ENCODE data around the gene KIAA0232. TPM values are rescaled to one million over a fixed set of nuclear protein-coding genes. Genes with fewer than 3 reads are reported as not detected.

KIAA0232 gene
- total and polyA plus RNA-seq, 9 of the 15 experiments (the other 6 are each of a cell fraction or from before 2014, with no cell fraction given) = 3.5 to 17.4 (median 13.0) TPM

DNA sequence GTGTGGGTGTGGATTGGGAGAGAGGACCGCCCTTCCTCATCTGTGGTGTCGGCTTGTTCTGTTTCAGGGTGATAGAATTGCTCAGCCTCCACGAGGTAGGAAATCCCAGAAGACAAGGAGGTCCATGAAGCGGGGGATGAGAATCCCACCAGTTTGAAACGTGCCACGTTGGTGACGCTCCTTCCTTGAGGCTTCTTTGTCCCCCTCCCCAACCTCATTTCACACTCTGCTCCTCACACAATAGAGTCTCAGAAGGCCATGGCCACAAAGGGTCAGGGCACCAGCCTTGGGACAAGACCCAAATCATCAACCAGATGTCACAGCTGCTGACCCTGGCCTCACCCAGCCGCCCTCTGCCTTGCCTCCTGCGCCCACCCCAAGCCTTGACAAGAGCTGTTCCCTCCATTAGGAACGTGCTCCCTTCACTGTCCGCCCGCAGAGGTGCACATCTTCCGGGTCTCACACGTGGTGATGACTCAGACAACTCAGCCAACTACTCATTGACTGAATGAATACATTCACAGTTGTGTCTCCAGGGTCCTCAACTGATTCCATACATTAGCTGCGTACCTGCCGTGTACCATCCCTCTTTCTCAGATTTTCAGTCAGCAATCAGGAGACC is 48.3 kb upstream of the KIAA0232 start (continued):
- TF ChIP-seq FOXK1 (CRISPR knock-in tag; IDR thresholded peaks at IDR 0.05; ENCODE audit: borderline replicate concordance) = no peak
- no peak for TF ChIP-seq PHF8 (IDR thresholded peaks at IDR 0.05; ENCODE audit: borderline replicate concordance, low read length)
- TF ChIP-seq, protein P1, sequence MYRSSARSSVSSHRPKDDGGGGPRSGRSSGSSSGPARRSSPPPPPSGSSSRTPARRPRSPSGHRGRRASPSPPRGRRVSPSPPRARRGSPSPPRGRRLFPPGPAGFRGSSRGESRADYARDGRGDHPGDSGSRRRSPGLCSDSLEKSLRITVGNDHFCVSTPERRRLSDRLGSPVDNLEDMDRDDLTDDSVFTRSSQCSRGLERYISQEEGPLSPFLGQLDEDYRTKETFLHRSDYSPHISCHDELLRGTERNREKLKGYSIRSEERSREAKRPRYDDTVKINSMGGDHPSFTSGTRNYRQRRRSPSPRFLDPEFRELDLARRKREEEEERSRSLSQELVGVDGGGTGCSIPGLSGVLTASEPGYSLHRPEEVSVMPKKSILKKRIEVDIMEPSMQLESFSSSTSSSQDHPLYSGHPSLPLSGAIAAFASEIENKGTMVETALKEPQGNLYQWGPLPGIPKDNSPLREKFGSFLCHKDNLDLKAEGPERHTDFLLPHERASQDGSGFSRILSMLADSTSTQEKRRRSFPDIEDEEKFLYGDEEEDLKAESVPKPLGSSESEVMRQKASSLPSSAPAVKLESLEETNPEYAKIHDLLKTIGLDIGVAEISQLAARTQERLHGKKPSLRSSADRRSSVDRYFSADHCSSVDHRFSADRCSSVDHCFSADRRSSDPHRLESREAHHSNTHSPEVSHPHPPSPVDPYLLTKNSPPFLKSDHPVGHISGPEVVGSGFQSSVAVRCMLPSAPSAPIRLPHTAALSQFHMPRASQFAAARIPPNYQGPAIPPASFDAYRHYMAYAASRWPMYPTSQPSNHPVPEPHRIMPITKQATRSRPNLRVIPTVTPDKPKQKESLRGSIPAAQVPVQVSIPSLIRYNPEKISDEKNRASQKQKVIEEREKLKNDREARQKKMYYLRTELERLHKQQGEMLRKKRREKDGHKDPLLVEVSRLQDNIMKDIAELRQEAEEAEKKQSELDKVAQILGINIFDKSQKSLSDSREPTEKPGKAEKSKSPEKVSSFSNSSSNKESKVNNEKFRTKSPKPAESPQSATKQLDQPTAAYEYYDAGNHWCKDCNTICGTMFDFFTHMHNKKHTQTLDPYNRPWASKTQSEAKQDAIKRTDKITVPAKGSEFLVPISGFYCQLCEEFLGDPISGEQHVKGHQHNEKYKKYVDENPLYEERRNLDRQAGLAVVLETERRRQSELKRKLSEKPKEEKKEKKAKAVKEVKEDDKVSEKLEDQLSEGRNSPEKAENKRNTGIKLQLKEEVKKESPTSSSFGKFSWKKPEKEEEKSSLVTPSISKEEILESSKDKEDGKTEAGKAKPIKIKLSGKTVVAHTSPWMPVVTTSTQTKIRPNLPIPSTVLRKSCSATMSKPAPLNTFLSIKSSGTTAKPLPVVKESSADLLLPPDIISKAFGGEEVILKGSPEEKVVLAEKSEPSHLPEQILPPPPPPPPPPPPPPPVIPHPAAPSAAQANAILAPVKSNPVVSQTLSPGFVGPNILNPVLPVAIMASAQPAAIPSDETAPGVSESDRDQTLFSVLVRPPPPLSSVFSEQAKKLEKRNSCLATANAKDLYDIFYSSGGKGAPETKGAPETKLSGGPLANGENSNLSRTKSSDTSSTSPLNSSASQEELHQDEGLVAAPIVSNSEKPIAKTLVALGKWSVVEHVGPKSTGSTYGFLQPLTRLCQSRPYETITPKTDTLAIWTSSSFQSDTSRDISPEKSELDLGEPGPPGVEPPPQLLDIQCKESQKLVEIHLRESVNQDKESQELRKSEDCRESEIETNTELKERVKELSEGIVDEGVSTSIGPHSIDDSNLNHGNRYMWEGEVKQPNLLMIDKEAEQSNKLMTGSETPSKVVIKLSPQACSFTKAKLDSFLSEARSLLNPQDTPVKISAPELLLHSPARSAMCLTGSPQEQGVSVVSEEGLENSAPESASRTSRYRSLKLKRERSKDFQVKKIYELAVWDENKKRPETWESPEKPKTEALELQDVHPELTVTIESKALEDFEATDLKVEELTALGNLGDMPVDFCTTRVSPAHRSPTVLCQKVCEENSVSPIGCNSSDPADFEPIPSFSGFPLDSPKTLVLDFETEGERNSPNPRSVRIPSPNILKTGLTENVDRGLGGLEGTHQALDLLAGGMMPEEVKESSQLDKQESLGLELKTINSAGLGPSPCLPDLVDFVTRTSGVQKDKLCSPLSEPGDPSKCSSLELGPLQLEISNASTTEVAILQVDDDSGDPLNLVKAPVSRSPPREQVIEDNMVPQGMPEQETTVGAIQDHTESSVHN (IDR thresholded peaks at IDR 0.05; ENCODE audit: borderline replicate concordance in 1 of 2, low read depth in 1 of 2) = no peak
- no peak for TF ChIP-seq ZNF445 (CRISPR knock-in tag; IDR thresholded peaks at IDR 0.05; ENCODE audit: low read depth)
- no peak for TF ChIP-seq CCNT2 (IDR thresholded peaks at IDR 0.05; ENCODE audit: borderline replicate concordance, extremely low read depth, insufficient read length, low read depth, low read length)
- TF ChIP-seq CCAR2 (IDR thresholded peaks at IDR 0.05; ENCODE audit: low read depth, low read length) = no peak
- no peak for TF ChIP-seq CREB1 (IDR thresholded peaks at IDR 0.05)
- TF ChIP-seq CREB1 (CRISPR knock-in tag; IDR thresholded peaks at IDR 0.05) = no peak
- no peak for TF ChIP-seq NFATC3 (IDR thresholded peaks at IDR 0.05)
- TF ChIP-seq, protein P2, sequence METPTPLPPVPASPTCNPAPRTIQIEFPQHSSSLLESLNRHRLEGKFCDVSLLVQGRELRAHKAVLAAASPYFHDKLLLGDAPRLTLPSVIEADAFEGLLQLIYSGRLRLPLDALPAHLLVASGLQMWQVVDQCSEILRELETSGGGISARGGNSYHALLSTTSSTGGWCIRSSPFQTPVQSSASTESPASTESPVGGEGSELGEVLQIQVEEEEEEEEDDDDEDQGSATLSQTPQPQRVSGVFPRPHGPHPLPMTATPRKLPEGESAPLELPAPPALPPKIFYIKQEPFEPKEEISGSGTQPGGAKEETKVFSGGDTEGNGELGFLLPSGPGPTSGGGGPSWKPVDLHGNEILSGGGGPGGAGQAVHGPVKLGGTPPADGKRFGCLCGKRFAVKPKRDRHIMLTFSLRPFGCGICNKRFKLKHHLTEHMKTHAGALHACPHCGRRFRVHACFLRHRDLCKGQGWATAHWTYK (CRISPR knock-in tag; IDR thresholded peaks at IDR 0.05) = no peak
- peak; percentile 45 for TF ChIP-seq NUFIP1 (IDR thresholded peaks at IDR 0.05; ENCODE audit: partially characterized antibody)
- no peak for TF ChIP-seq ZBTB1 (CRISPR knock-in tag; IDR thresholded peaks at IDR 0.05; ENCODE audit: borderline replicate concordance, low read depth)
- TF ChIP-seq, protein P3, sequence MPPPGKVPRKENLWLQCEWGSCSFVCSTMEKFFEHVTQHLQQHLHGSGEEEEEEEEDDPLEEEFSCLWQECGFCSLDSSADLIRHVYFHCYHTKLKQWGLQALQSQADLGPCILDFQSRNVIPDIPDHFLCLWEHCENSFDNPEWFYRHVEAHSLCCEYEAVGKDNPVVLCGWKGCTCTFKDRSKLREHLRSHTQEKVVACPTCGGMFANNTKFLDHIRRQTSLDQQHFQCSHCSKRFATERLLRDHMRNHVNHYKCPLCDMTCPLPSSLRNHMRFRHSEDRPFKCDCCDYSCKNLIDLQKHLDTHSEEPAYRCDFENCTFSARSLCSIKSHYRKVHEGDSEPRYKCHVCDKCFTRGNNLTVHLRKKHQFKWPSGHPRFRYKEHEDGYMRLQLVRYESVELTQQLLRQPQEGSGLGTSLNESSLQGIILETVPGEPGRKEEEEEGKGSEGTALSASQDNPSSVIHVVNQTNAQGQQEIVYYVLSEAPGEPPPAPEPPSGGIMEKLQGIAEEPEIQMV (tag; conservative IDR thresholded peaks at IDR 0.05; ENCODE audit: low read depth) = 0 out of 2 replicates have a peak, but pooled peaks have one; percentile 40
- no peak for TF ChIP-seq CEBPG (CRISPR knock-in tag; IDR thresholded peaks at IDR 0.05)
- TF ChIP-seq CEBPG (tag; conservative IDR thresholded peaks at IDR 0.05 in 1 of 2, IDR thresholded peaks at IDR 0.05 in 1 of 2) = no peak

All from K562 (cell line).